AG10803 (cell line): ENCODE data around the gene NR4A2.
"Not testable (repeated sequence)": the region's sequence is repeated elsewhere in the genome, so short reads cannot be mapped to it uniquely, and the experiment has no call there.

Source experiments
- DNase-seq: peaks from one replicate; pipeline ENCODE4 v3.0.0; 2010; ENCODE audit warnings: low read depth
- H3K4me3 ChIP-seq: 2 replicates; pipeline ENCODE4 v1.5.1; 2011; ENCODE audit warnings: mild to moderate bottlenecking, low read length, control low read depth
- CTCF ChIP-seq: conservative IDR thresholded peaks from 2 replicates; pipeline ENCODE4 v1.5.1; 2011; ENCODE audit warnings: mild to moderate bottlenecking, low read length, control low read depth, inconsistent platforms

Gene NR4A2

GRCh38 chr2:156306821-156307220, 25.7 kb downstream of the NR4A2 start:
- no peak for TF ChIP-seq CTCF
- H3K4me3 ChIP-seq, result no peak overlapping the region
- no peak for DNase-seq

GRCh38 chr2:156305121-156305520, 27.4 kb downstream of the NR4A2 start:
- TF ChIP-seq CTCF, result no peak
- no peak overlapping the region for H3K4me3 ChIP-seq
- DNase-seq, result no peak

DNA sequence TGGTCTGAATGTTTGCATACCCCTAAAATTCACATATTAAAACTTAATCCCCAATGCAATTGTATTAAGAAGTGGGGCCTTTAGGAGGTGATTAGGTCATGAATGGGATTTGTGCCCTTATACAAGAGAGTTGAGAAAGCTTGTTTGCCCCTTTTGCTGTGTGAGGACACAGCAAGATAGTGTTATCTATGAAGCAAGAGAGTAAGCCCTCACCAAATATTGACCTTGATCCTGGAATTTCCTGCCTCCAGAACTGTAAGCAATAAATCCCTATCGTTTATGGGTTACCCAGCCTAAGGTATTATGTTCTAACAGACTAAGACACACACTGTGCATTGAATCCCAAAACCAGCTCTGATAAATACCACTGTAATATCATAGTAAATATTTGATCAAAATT, 32.2 kb downstream of the NR4A2 start:
- DNase-seq, result no peak

GRCh38 chr2:156294945-156295580, 37.5 kb downstream of the NR4A2 start:
- no peak for DNase-seq
- no peak overlapping the region for H3K4me3 ChIP-seq
- no peak for TF ChIP-seq CTCF

More for the DNA sequence above, 32.2 kb downstream of the NR4A2 start:
- TF ChIP-seq CTCF, result no peak
- no peak overlapping the region for H3K4me3 ChIP-seq

DNA sequence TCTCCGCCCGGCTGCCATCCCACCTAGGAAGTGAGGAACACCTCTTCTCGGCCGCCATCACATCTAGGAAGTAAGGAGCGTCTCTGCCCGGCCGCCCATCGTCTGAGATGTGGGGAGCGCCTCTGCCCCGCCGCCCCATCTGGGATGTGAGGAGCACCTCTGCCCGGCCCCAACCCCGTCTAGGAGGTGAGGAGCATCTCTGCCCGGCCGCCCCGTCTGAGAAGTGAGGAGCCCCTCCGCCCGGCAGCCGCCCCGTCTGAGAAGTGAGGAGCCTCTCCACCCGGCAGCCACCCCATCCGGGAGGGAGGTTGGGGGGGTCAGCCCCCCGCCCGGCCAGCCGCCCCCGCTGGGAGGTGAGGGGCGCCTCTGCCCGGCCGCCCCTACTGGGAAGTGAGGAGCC, 39.1 kb downstream of the NR4A2 start:
- H3K4me3 ChIP-seq, DNase-seq: not testable (repeated sequence)

- no peak for DNase-seq
- no peak for TF ChIP-seq CTCF
- H3K4me3 ChIP-seq, result no peak overlapping the region
These were observed 52.9 kb downstream of the NR4A2 start for GRCh38 chr2:156279446-156280150.
